Endodermal cell (in vitro differentiated cells): ENCODE results near the gene CCR9. TPM values are rescaled to one million over a fixed set of nuclear protein-coding genes. Genes with fewer than 3 reads are reported as not detected.

ENCODE experiments used
- DNase-seq: peaks from one replicate; pipeline ENCODE4 v3.0.0-alpha.2; 2017
- H3K27ac ChIP-seq: 2 replicates; pipeline ENCODE4 v1.5.1; 2013; ENCODE audit warnings: mild to moderate bottlenecking, low read depth, low read length, moderate library complexity
- H3K27me3 ChIP-seq: 2 replicates; pipeline ENCODE4 v1.6.1; 2013; ENCODE audit warnings: mild to moderate bottlenecking, low read length, moderate library complexity; ENCODE audit not compliant: insufficient read depth, control insufficient read depth, poor library complexity, severe bottlenecking
- H3K36me3 ChIP-seq: 2 replicates; pipeline ENCODE4 v1.7.0; 2013; ENCODE audit warnings: mild to moderate bottlenecking, low read length, moderate library complexity; ENCODE audit not compliant: control insufficient read depth, insufficient read depth
- H3K4me1 ChIP-seq: one replicate; pipeline ENCODE4 v1.7.0; 2013; ENCODE audit warnings: low read length; ENCODE audit not compliant: control insufficient read depth, insufficient read depth
- H3K4me3 ChIP-seq: 2 replicates; pipeline ENCODE4 v1.5.1; 2013; ENCODE audit warnings: mild to moderate bottlenecking, low read length, moderate library complexity
- H3K9ac ChIP-seq: 2 replicates; pipeline ENCODE4 v1.6.1; 2013; ENCODE audit warnings: mild to moderate bottlenecking, low read length, moderate library complexity; ENCODE audit not compliant: poor library complexity, severe bottlenecking; ENCODE audit errors: extremely low read depth
- H3K9me3 ChIP-seq: 2 replicates; pipeline ENCODE4 v1.6.1; 2013; ENCODE audit warnings: mild to moderate bottlenecking, low read length, moderate library complexity; ENCODE audit not compliant: control insufficient read depth
- H3K27ac Mint-ChIP-seq: 2 replicates; pipeline ENCODE4 v1.8.0; 2020; ENCODE audit warnings: mixed read lengths
- H3K27me3 Mint-ChIP-seq: 2 replicates; pipeline ENCODE4 v1.8.0; 2021; ENCODE audit warnings: mild to moderate bottlenecking, mixed read lengths; ENCODE audit not compliant: insufficient read depth
- H3K36me3 Mint-ChIP-seq: 2 replicates; pipeline ENCODE4 v1.8.0; 2020; ENCODE audit warnings: low read depth, mixed read lengths
- H3K4me1 Mint-ChIP-seq: 2 replicates; pipeline ENCODE4 v1.8.0; 2020; ENCODE audit warnings: mixed read lengths
- H3K4me3 Mint-ChIP-seq: 2 replicates; pipeline ENCODE4 v1.8.0; 2020; ENCODE audit warnings: mild to moderate bottlenecking, moderate library complexity, mixed read lengths
- H3K9me3 Mint-ChIP-seq: 2 replicates; pipeline ENCODE4 v1.8.0; 2020; ENCODE audit warnings: mild to moderate bottlenecking, mixed read lengths
- CTCF ChIP-seq: fragments of 200-600 bp; sonication (generic); conservative IDR thresholded peaks from 2 replicates; pipeline ENCODE4 v1.5.0; 2021; ENCODE audit warnings: antibody characterized with exemption, mild to moderate bottlenecking
- WGBS, 2 experiments: methylation state at CpG; one replicate each; pipeline versions ENCODE4 v1.1.5 to v1.1.7; 2013; ENCODE audit warnings: missing lambda C conversion rate in 2 of 2, mixed read lengths in 1 of 2; ENCODE audit not compliant: insufficient coverage in 1 of 2, insufficient read length in 1 of 2; 5-methylcytosine and 5-hydroxymethylcytosine counted together
- total RNA-seq, 2 donors: library from RNA; stranded (reverse); fragmentation: NEBNext Ultra II Directional in 1 of 2; extraction: Animal tissue kit (Norgen Biotek cat#: 25700) in 1 of 2; gene quantifications; 2 replicates in 1 of 2; 3 replicates in 1 of 2; pipeline ENCODE4 v1.2.1, GENCODE V29; 2021

Gene CCR9
- total RNA-seq, 2 donors from 2014 or later: not detected

GRCh38 chr3:45947361-45947760, 61.0 kb downstream of the CCR9 start:
- H3K9ac ChIP-seq: no peak overlapping the region
- H3K4me3 ChIP-seq: no peak overlapping the region
- peaks cover 40% of the 10 kb centered on the region for H3K36me3 ChIP-seq
- H3K9me3 Mint-ChIP-seq: no peaks in the 10 kb centered on the region
- no peaks in the 10 kb centered on the region for H3K9me3 ChIP-seq
- H3K4me1 ChIP-seq: no peaks in the 10 kb centered on the region
- H3K4me3 Mint-ChIP-seq: no peak overlapping the region
- peaks cover 39% of the 10 kb centered on the region for H3K36me3 Mint-ChIP-seq
- H3K4me1 Mint-ChIP-seq: no peaks in the 10 kb centered on the region
- no peak for DNase-seq
- WGBS, 2 experiments: 95 to 96% methylated on average over 2 to 3 of the region's 3 CpGs
- no peak overlapping the region for H3K27ac Mint-ChIP-seq
- no peak overlapping the region for H3K27ac ChIP-seq
- no peaks in the 10 kb centered on the region for H3K27me3 Mint-ChIP-seq
- H3K27me3 ChIP-seq: no peaks in the 10 kb centered on the region
- no peak for TF ChIP-seq CTCF

GRCh38 chr3:45948311-45948781, 62.0 kb downstream of the CCR9 start:
- peaks cover 50% of the 10 kb centered on the region for H3K36me3 ChIP-seq
- H3K36me3 Mint-ChIP-seq: peaks cover 46% of the 10 kb centered on the region
- no peaks in the 10 kb centered on the region for H3K9me3 ChIP-seq
- no peak overlapping the region for H3K4me3 Mint-ChIP-seq
- no peaks in the 10 kb centered on the region for H3K9me3 Mint-ChIP-seq
- H3K27me3 ChIP-seq: no peaks in the 10 kb centered on the region
- DNase-seq: no peak
- H3K9ac ChIP-seq: no peak overlapping the region
- no peak overlapping the region for H3K27ac ChIP-seq
- no peaks in the 10 kb centered on the region for H3K4me1 Mint-ChIP-seq
- no peaks in the 10 kb centered on the region for H3K27me3 Mint-ChIP-seq
- no peak overlapping the region for H3K4me3 ChIP-seq
- 95 to 99% methylated on average over 6 of the region's 6 CpGs for WGBS, 2 experiments
- H3K27ac Mint-ChIP-seq: no peak overlapping the region
- TF ChIP-seq CTCF: no peak
- no peaks in the 10 kb centered on the region for H3K4me1 ChIP-seq

- DNase-seq: no peak
- Mint-ChIP-seq H3K27me3 (no peaks in the 10 kb centered on the region), H3K36me3 (peaks cover 48% of the 10 kb centered on the region), H3K4me1 (no peaks in the 10 kb centered on the region), H3K9me3 (no peaks in the 10 kb centered on the region), H3K4me3 (no peak overlapping the region), H3K27ac (no peak overlapping the region)
- Histone ChIP-seq H3K4me3 (no peak overlapping the region), H3K27ac (no peak overlapping the region), H3K9ac (no peak overlapping the region), H3K9me3 (no peaks in the 10 kb centered on the region), H3K27me3 (no peaks in the 10 kb centered on the region), H3K36me3 (peaks cover 55% of the 10 kb centered on the region), H3K4me1 (no peaks in the 10 kb centered on the region)
- no peak for TF ChIP-seq CTCF
- WGBS, 2 experiments: 92 to 98% methylated on average over 6 of the region's 6 CpGs
These were observed 62.5 kb downstream of the CCR9 start for GRCh38 chr3:45948881-45949280.
